Testis (tissue), 3 donors: ENCODE results near the gene MEIS2. TPM values are rescaled to one million over a fixed set of nuclear protein-coding genes. Genes with fewer than 3 reads are reported as not detected.

Experiments used
- DNase-seq: peaks from one replicate; pipeline ENCODE4 v3.0.0-alpha.2; 2019
- H3K27ac ChIP-seq, 2 donors: fragments of 200-600 bp; sonication (generic); one replicate each; pipeline ENCODE4 v1.5.1; 2019
- H3K27me3 ChIP-seq: fragments of 200-600 bp; sonication (generic); one replicate; pipeline ENCODE4 v1.5.1; 2019
- H3K36me3 ChIP-seq: fragments of 200-600 bp; sonication (generic); one replicate; pipeline ENCODE4 v1.5.1; 2017; ENCODE audit warnings: low read depth; ENCODE audit errors: missing control alignments
- H3K4me1 ChIP-seq: fragments of 200-600 bp; sonication (generic); one replicate; pipeline ENCODE4 v1.5.1; 2019
- H3K4me3 ChIP-seq, 2 donors: fragments of 200-600 bp; sonication (generic); one replicate each; pipeline ENCODE4 v1.5.1; 2017 to 2019
- H3K9me3 ChIP-seq: fragments of 200-600 bp; sonication (generic); one replicate; pipeline ENCODE4 v1.5.1; 2017
- POLR2A ChIP-seq: fragments of 450-650 bp; IDR thresholded peaks from one replicate; pipeline ENCODE4 v1.6.1; 2017; ENCODE audit warnings: antibody characterized with exemption, mild to moderate bottlenecking, moderate library complexity
- WGBS, 2 donors: methylation state at CpG; one replicate each; pipeline ENCODE4 v1.1.5; 2018; 5-methylcytosine and 5-hydroxymethylcytosine counted together
- intact Hi-C: fragments of 100-400 bp; cut with DNase I; formaldehyde crosslinking; loops from one replicate; pipeline ENCODE4 v1.15.1; 2023; ENCODE audit warnings: low total_unique reads
- polyA plus RNA-seq: library from polyadenylated mRNA; stranded (reverse); fragments of 350-450 nt; fragmentation: Illumina TruSeq; extraction: RNeasy Lipid Tissue Mini Kit (QIAGEN cat#74804); gene quantifications from one replicate; pipeline ENCODE4 v1.2.3, GENCODE V29; 2014; ENCODE audit warnings: low read depth, low replicate concordance; ENCODE audit not compliant: insufficient read depth
- total RNA-seq, 2 donors: library from RNA; depleted of rRNA; stranded (reverse); fragments of >200 nt; gene quantifications; one replicate each; pipeline ENCODE4 v1.2.3, GENCODE V29; 2016
- TF ChIP-seq, protein P1 (sequence below), 3 experiments: fragments of 450-650 bp in 2 of 3; fragments of 200-600 bp in 1 of 3; sonication (generic) in 1 of 3; IDR thresholded peaks; one replicate each; pipeline ENCODE4 v1.5.1; 2016 to 2019; ENCODE audit warnings: antibody characterized with exemption in 3 of 3, mild to moderate bottlenecking in 2 of 3, moderate library complexity in 1 of 3

The MEIS2 gene
- total and polyA plus RNA-seq, 3 donors from 2014 or later = 7.0 to 19.4 (median 15.7) TPM

DNA sequence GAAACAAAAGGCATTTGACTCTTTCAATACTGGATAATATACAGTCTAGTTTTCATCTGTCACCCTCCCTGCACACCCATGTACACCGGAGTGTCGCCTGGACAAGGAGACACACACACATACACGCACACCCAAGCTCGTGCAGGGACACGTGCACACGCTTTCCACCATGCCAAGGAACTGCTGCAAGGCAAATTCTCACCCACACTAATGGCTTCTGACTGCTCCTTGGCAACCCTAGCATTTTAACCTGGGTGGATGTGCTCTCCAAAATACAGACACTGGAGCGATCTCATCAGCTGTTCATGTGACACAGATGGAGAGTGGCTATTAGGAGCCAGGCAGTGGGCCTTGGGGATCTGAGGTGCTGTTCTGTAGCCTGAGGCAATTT, 61.6 kb downstream of the MEIS2 start:
- Histone ChIP-seq H3K4me1 (no peaks in the 10 kb centered on the region), H3K9me3 (no peaks in the 10 kb centered on the region), H3K27me3 (no peaks in the 10 kb centered on the region), H3K36me3 (no peaks in the 10 kb centered on the region), H3K27ac (no peak overlapping the region), H3K4me3 (no peak overlapping the region)
- TF ChIP-seq POLR2A = no peak
- no peak for DNase-seq
- WGBS, 2 donors = 95 to 96% methylated on average over 7 of the region's 7 CpGs
- intact Hi-C loops = no loop called here

DNA sequence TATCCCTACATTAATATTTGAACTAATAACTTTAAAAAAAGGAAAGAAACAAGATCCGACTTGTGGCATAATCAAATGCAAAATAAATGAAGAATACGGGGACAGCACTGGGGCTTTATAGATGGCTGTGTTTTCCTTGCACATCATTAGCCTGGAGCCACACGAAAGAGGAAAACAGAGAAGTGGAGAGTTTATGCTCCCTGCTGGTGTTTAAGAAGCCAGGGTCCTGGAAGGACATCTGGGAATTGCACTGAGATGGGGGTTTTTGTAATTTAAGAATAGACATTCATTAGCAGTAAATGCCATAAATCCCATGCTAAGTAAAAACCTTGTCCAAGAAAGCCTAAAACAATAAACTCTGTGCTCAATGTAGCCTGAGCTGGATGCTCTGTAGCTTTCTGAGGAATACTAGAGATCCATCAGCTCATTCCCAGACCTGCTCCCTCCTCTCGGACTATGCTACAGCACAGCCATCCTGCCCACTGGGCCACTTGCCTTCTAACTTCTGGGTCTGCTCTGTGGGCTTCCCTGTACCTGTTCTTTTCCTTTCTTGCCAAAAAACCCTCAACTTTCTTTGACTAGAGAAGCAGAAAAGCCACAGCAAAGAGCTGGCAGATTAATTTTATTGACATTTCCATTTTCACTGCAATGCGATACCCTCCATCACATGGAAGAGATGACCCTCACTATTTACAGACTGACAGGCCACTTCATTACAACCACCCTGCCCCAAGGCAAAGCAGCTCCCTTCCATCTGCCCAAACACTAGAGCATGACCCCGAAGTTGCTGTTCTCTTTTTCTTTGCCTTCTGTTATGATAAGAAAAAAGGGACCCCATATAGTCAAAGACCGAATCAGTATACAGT, 62.3 kb downstream of the MEIS2 start:
- no peaks in the 10 kb centered on the region for H3K4me1 ChIP-seq
- H3K27ac ChIP-seq = no peak overlapping the region

DNA sequence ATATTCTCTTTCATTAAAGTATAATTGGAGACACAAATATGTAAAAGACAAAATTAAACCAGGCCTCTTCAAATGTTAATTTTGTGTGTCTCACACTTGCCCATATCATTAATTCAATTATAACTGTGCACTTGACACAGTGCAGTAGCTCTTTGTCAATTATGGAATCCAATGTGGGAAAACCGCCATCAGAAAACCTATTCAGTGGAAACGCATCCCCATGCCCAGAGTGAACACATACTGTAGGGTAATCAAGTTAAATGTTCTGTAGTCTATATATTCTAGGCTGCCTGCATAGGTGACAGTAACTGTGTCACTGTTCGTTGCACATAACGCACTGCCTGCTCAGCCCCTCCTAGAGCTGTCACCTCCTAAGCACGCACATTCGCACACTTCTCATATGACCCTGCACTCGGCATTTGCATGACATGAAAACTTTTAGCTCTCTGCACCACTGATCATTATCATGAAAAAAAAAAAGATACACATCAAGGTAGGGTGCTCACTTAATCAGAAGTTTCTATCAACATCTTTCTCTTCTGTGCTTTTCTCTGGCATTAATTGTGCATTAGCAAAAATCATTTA, 63.2 kb downstream of the MEIS2 start:
- TF ChIP-seq, protein P1, sequence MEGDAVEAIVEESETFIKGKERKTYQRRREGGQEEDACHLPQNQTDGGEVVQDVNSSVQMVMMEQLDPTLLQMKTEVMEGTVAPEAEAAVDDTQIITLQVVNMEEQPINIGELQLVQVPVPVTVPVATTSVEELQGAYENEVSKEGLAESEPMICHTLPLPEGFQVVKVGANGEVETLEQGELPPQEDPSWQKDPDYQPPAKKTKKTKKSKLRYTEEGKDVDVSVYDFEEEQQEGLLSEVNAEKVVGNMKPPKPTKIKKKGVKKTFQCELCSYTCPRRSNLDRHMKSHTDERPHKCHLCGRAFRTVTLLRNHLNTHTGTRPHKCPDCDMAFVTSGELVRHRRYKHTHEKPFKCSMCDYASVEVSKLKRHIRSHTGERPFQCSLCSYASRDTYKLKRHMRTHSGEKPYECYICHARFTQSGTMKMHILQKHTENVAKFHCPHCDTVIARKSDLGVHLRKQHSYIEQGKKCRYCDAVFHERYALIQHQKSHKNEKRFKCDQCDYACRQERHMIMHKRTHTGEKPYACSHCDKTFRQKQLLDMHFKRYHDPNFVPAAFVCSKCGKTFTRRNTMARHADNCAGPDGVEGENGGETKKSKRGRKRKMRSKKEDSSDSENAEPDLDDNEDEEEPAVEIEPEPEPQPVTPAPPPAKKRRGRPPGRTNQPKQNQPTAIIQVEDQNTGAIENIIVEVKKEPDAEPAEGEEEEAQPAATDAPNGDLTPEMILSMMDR (IDR thresholded peaks at IDR 0.05) = no peak
- TF ChIP-seq POLR2A = no peak

More for the DNA sequence above, 62.3 kb downstream of the MEIS2 start:
- Histone ChIP-seq H3K36me3 (no peaks in the 10 kb centered on the region), H3K9me3 (no peaks in the 10 kb centered on the region), H3K27me3 (no peaks in the 10 kb centered on the region), H3K4me3 (no peak overlapping the region)
- no peak for DNase-seq
- TF ChIP-seq, protein P1 (IDR thresholded peaks at IDR 0.05) = no peak
- TF ChIP-seq POLR2A = no peak
- intact Hi-C loops = no loop called here
- 83 to 84% methylated on average over 7 of the region's 7 CpGs for WGBS, 2 donors

DNA sequence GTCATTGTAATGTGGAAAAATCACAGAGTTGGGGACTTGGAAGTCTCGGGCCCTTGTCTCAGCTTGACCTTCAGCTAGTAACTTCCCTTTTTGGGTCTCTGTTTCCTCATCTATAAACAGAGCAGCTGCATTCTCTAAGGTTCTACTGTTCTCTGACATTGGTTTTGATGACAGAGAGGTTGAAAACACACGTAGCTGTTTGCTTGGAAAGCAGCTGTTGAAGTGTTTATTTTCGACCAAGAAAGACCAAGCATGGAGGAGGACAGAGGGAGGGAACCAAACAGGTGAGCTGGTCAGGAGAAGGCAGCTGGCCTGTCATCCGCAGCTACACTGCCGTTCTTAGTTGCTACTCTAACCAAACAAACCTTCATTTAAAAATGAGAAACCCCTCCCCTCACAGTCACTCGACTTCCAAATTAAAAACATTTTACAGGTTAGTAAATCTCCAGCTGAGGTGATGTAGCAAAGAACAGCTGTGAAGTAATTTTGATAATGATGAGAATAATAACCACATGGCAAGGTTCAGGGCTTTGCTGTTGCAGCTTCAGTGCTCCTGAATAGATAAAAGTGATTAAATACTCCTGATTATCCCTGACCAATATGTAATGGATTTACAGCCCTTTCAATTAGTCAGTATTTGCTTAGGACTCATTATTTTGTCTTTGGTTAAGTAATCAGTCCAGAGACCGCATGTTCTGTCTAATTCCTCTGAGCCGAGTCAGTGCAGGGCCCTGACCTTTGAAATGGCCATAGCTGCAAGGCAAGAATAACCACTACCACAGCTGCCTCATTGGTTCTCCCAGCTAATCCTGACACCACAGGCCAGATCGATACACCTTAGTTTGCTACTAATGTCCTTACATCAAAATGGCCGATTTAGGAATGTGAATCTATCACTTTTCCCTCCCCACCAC, 65.3 kb downstream of the MEIS2 start:
- no peak for DNase-seq
- no peak for TF ChIP-seq POLR2A
- TF ChIP-seq, protein P1 (IDR thresholded peaks at IDR 0.05) = no peak
- H3K27me3 ChIP-seq = no peaks in the 10 kb centered on the region
- no peaks in the 10 kb centered on the region for H3K4me1 ChIP-seq
- no peaks in the 10 kb centered on the region for H3K36me3 ChIP-seq
- intact Hi-C loops = no loop called here
- no peak overlapping the region for H3K27ac ChIP-seq
- no peak overlapping the region for H3K4me3 ChIP-seq
- WGBS, 2 donors = 72 to 73% methylated on average over 10 of the region's 10 CpGs
- H3K9me3 ChIP-seq = no peaks in the 10 kb centered on the region

More for the DNA sequence above, 63.2 kb downstream of the MEIS2 start:
- intact Hi-C loops = no loop called here
- Histone ChIP-seq H3K27ac (no peak overlapping the region), H3K4me3 (no peak overlapping the region), H3K4me1 (no peaks in the 10 kb centered on the region), H3K27me3 (no peaks in the 10 kb centered on the region), H3K36me3 (no peaks in the 10 kb centered on the region), H3K9me3 (no peaks in the 10 kb centered on the region)
- DNase-seq = no peak
- WGBS, 2 donors = 93 to 98% methylated on average over 7 of the region's 7 CpGs

DNA sequence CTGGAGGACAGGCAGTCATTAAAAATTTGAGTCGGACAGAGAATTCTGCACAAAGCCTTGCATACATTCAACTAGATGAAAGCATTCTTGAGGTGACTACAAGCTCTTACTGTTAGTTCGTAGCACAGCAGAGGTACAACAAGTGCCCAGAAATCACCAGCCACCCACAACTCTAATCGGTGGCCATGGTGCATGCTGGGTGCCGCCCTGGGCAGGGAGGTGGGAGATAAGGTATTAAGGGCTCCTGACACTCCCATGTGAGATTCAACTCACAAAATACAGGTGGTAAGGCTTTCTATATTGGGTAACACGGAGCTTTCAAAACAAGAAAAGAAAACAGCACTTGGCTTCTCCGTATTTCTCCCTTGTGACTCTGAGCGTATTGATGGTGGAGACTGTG, 66.0 kb downstream of the MEIS2 start:
- Histone ChIP-seq H3K27me3 (no peaks in the 10 kb centered on the region), H3K36me3 (no peaks in the 10 kb centered on the region), H3K4me1 (no peaks in the 10 kb centered on the region), H3K27ac (no peak overlapping the region), H3K9me3 (no peaks in the 10 kb centered on the region), H3K4me3 (no peak overlapping the region)
- 74 to 83% methylated on average over 7 of the region's 7 CpGs for WGBS, 2 donors
- TF ChIP-seq, protein P1 (IDR thresholded peaks at IDR 0.05) = no peak
- TF ChIP-seq POLR2A = no peak
- intact Hi-C loops = no loop called here
- no peak for DNase-seq
